NCI-H2196 treated with DMSO at 0.1 percent for 48 hours (cell line): Measurements from ENCODE around the gene LRRC46.

Experiments
- DNase-seq: peaks from one replicate; lab custom pipeline; 2025; ENCODE audit not compliant: unreplicated experiment; lab: John Stamatoyannopoulos, UW

Gene LRRC46

DNA sequence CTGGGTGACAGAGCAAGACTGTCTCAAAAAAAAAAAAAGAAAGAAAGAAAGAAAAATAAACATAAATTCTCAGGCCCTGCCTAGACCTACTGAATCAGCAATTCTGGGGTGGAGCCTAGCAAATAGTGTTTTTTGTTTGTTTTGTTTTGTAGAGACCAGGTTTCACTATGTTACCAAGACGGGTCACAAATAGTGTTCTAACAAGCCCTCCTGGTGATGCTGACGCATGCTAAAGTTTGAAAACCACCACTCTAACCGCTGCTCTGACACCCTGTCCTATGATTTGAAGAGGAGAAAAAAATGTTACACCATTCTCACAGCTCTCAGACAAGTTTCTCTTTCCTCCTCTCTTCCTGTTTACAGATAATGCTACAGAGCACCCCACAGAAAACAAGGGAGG, 1.6 kb upstream of the LRRC46 start:
- DNase-seq = no peak

DNA sequence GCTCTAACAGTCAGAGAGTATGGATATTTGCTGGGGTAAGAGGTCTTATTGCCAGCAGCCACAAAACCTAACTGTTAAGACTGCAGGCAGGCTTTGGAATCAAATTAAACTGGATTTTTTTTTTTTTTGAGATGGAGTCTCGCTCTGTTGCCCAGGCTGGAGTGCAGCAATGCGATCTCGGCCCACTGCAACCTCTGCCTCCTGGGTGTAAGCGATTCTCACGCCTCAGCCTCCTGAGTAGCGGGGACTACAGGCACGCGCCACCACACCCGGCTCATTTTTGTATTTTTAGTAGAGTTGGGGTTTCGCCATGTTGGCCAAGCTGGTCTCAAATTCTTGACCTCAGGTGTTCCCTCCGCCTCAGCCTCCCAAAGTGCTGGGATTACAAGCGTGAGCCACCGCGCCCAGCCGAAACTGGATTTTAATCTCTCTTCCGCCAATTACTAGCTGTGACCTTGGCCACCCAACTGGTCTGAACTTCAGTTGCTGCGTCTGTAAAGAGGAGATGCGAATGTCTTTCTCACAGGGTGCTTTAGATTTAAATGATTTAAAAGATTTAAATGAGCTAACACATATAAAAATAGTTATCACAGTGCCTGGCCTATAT, 971 bp upstream of the LRRC46 start:
- no peak for DNase-seq

DNA sequence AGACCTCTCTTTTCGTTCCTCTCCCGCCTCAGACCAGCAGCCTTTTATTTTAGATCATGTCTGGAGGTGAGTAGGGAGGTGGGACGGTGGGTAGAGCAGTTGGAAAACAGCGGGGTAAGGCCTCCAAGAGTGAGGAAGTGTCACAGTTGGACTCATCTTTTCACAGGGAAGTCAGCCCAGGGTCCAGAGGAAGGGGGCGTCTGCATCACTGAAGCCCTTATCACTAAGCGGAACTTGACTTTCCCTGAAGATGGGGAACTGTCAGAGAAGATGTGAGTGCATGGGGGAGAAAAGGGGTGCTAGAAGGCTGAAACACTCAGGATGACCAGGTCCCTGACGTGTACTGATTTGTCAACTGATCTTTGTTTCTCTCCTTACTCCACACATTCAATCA, 461 bp downstream of the LRRC46 start:
- no peak for DNase-seq

DNA sequence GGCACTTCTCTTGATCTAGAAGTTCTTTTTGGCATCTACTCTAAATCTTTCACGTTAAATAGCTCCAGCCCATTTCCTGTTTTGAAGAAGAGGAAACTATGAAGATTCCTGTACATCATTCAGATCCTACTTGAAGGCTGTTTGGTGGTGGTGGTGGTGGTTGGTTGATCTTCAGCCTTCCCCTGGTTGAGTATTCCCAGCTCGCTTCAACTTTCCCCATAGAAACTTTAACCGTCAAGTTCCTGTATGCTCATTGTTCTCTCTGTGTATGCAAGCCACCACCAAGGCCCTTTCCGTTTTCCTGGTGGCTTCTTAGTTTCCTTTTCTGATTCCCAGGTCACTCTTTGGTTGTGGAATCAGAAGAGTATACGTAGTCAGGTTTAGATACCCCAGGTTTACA, 3.3 kb downstream of the LRRC46 start:
- DNase-seq = no peak

DNA sequence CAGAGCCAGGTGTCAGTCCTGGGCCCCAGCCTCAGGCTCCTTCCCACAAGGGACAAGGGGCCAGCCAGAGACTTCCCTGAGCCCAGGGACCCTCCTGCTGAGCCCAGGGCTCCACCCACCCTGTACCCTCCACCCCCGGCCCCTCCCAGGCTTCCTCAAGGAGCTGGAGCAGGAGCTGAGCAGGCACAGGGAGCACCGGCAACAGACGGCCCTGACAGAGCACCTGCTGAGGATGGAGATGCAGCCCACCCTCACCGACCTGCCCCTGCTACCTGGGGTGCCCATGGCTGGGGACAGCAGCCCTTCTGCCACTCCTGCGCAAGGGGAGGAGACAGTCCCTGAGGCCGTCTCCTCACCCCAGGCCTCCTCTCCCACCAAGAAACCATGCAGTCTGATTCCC, 5.1 kb downstream of the LRRC46 start:
- DNase-seq = no peak

DNA sequence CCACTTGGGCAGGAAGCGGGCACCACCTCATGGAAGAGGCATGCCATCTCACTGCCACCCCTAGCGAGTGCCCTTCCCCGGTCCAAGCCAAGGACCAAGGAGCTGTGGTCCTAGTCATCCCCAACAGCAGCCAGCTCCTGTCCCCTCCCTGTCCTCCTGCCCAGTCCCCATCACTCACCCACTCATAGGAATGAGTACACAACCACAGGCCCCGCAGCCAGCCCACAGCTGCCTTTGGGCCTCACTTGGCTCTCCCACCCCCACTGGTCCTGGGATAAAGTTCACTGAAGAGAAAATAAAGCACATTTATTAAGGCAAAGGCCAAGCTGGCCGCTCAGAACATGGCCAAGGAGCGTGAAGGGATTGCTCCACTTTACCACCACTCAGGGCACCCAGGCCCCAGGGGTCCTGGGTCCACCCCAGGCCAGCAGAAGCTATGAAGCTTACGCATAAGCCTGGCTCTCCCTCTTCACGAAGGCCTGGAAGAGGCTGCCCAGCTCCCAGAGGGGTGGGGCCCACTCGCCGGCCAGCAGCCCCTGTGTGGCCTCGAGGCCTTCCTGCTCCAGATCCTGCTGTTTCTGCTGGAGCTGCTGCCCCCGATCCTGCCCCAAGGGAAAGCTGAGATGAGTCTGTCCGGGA, 6.0 kb downstream of the LRRC46 start:
- no peak for DNase-seq

DNA sequence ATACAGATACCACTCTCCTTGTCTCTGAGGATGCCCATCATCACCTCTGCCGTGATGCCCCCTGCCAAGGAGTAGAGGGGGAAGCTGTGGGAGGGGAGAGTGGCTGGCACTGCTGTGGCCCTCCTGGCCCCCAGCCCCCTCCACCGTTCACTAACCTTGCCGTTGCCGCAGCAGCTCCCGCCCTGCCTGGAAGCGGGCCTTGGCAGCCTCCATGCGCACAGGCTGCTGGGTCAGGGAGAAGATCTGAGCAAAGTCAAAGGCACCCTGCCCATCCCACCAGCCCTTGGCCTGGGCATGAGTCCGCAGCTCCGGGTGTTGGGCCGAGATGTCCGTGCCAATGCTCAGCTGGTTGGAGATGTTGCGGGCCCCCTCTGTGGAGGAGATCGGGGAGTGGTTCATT, 7.2 kb downstream of the LRRC46 start:
- DNase-seq = no peak

DNA sequence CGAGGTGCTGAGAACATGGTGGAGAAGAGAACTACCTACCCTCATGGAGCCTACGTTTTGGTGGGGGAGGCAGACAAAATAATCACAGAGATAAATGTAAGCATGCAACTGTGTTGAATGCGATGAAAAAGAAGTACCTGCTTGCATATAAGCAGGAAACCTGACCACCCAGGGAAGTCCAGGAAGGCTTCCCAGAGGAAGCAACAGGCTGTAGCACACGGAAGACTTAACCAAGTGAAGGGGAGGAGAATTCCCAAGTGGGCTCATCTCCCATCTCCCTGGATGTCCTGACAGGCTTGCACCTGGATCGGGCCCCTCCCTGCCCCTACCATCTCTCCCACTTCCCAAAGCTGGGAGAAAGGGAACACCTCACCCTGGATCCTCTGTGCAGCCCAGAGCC, 7.6 kb downstream of the LRRC46 start:
- DNase-seq = no peak

DNA sequence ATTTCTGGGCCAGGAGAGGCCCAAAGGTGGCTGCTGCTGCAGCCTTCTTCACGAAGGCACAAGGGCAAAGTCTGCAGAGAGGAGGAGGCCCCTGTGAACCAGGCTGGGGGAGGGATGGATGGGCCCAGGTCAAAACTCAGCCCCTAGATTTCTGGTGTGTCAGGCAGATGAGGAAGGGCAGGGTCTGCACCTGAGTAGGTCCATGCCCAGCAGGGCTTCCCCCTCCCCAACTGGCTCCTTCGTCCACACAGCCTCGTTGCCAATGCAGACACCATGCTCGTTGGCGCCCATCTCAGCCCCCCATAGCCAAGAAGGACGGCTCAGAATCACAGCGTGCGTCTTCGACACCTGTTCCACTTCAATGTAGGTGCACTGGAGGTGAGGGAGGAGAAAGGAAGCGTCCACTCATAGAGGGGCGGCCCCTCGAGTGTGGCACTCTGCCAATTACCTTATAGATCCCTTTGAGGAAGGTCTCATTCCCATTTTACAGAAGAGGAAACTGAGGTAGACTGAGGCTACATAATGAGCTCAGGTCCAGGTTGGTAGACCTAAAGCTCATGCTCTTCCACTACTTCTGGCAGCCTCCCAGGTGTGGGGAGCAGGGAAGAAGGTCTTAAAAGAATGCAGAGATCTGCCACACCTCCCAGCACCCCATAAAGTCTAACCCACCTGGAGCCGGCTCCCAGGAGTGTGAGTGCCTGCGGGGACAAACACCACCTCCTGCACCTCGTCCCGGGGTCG, 8.7 kb downstream of the LRRC46 start:
- DNase-seq = no peak

DNA sequence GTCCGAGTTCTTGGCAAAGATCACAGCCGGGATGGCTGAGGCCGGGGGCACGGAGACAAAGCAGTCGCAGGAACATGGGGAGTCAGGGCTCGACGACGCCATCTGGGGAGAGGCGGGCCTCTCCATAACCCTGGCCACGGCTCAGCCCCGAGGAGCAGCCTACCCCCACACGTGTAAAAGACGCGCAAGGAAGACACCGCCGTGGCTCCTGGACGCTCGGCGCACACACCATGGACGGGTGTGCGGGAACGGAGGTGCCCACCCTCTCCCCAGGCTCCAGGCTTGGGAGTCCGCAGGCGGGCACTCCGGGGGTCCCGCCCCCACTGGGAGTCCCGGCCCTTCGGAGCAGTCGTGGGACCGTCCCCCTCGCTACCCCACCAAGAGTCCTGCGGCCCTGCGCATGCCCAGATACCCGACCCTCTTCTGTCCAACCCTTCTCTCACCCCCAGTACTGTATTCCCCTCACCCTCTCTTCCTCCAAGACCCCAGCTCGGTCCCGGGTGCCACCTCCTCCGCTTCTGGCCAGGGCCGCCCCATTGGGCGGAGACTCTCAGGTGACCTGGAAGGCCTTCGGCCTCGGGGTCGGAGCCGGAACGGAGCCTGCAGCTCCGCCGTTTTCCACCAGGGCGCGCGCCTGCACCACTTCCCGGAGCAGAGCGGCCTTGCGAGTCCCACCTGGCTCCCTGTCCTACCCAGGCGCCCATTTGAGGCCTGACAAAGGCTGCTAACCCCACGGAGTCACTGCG, 9.4 kb downstream of the LRRC46 start, which contains the start of gene SCRN2:
Gene SCRN2, minus strand, starts transcription at position 532 of the 746 bp plus-strand sequence. Its CDS starts 430 bp downstream, at position 102.
- DNase-seq = peak; percentile 72

DNA sequence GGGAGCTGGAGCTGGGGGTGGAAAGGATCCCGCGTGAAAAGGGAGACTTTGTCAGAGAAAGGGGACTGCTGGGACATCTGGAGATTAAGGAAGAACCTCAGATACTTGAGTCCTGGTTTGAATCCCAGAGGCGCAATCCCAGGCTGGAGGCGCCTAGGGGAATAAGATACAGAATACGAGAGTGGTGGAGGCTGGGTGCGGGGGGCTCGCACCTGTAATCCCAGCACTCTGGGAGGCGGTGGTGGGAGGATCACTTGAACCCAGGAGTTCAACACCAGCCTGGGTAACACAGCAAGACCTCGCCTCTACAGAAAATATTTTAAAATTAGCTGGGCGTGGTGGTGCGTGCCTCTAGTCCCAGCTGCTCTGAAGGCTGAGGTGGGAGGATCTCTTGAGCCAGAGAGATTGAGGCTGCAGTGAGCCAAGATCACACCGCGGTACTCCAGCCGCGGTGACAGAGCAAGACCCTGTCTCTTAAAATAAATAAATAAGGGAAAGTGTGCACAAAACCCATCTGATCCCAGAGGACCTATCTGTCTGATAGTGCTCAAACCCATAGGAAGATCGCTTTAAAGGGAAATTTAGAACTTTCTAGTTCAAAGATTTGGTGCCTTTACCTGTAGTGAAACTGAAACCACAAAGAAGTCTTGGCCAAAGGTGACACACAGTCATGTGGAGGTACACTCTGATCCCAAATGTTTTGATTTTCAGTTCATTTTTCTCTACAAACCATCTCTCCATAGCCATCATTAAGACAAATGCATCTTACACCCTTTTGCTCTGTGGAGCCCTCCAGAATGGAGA, 10.2 kb downstream of the LRRC46 start:
- DNase-seq = no peak

DNA sequence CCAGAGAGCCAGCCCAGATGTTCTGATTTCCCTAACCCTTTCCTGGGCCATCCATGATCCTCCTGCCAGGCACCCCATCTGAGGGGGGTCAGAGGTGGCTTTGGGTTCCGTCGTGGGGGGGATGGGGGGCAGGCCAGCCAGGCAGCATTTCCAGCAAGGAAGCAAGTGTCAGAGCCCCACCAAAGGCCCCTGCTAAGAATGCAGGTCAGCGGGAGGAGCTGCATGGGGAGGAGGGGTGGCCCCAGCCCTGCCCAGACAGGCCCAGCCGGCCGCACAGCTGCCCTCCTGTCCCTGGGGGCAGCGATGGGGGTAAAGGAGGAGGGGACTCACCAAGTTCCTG, 11.9 kb downstream of the LRRC46 start:
- no peak for DNase-seq

DNA sequence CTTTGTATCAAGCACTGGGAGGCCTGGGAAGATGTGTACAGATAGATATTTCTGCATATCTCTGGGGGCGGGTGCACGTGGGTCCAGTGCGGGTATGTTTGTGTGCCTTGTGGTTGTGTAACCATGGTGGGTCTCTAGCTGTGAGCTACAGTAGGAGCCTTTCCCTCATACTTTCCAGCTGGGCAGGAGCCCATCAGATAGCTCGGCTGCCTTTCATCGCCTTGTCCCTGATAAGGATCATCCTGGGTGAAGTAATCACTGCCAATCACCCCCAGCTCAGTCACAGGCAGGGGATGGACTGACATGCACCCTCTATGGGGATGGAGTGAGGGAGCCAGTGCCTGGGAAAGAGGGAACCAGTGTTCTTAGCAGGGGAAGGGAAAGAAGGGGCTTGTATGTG, 12.8 kb downstream of the LRRC46 start:
- DNase-seq = no peak

DNA sequence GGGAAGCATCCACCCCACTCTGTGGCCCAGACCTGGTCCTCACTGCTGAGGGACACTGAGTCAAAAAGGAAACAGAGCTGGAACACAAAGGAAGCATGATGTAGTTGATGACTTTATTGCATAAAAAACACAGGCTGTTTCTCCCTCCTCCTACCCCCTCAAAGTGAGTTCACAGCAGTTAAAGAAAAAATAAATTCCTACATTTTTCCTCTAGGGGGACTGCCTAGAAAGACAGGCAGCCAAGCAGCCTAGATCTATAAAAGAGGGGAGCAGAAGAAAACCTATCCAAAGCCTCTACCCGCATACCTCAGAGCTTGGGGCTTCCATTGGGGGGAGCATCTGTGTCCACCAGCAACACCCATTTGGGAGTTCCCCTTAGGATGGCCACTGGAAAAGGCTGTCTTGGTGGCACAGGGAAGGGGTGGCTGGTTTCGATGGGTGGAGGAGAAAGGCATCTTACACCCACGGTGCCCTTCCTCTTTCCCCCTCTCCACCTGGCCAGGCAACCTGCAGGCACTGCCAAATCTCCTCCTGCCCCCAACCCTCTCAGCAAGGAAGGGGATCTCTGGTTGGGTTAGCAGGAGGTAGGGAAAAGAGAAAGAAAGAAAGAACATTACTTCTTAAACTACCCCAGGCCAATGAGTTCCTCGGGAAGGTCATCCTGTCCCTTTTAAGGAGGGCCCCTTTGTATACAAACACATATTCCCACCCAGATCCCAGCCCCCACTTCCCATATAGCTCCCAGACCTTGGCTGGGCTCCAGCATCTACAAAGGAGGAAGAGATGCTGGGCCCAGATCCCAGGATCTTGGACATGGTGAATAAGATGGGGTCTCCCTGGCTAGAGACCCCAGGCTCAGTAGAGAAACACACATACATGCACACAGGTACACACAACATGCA, 13.6 kb downstream of the LRRC46 start:
- no peak for DNase-seq

DNA sequence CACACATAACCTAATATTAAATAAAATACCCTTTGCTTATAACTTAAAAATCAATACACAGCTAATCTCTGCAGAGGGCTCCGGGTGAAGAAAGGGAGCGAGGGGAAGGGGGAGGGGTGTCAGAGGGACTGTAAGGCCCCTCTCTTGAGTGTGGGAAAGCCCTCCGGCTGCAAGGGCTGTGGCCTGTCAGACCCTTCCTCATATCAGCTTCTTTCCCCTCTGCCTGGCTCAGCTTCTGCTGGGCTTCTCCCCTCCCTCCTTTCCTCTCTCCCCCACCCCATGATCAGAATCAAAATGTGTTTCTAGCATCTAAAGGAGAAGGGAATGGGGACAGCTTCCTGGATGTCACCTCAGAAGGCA, 14.2 kb downstream of the LRRC46 start:
- no peak for DNase-seq

DNA sequence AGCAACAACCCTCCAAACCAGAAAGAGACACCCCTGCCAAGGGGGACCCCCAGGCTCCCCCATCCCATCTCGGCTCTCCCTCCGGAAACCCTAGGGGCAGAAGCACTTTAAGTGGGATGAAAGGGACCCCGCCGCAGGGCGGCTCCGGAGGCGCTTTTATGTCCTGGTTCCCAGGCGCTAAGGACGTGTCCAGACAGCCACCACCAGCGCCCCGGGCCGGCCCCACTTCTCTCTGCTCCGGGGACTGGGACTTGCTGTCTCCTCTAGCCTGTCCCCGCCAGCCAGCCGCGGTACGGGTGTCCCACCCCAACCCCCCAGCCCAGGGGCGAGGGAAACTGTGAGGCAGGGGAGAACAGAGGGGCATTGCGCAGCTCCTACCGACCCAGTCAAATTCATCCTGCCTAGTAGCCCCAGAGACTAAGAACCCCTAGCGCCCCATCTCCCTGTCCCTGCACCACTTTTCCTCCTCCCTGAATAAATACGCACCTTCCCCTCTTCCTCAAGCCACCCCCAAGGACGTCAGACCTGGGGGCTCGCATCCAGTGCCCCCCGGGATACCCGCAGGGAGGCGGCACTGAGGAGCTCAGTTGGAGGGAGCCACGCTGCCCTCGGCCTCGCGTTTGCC, 15.4 kb downstream of the LRRC46 start:
- no peak for DNase-seq

DNA sequence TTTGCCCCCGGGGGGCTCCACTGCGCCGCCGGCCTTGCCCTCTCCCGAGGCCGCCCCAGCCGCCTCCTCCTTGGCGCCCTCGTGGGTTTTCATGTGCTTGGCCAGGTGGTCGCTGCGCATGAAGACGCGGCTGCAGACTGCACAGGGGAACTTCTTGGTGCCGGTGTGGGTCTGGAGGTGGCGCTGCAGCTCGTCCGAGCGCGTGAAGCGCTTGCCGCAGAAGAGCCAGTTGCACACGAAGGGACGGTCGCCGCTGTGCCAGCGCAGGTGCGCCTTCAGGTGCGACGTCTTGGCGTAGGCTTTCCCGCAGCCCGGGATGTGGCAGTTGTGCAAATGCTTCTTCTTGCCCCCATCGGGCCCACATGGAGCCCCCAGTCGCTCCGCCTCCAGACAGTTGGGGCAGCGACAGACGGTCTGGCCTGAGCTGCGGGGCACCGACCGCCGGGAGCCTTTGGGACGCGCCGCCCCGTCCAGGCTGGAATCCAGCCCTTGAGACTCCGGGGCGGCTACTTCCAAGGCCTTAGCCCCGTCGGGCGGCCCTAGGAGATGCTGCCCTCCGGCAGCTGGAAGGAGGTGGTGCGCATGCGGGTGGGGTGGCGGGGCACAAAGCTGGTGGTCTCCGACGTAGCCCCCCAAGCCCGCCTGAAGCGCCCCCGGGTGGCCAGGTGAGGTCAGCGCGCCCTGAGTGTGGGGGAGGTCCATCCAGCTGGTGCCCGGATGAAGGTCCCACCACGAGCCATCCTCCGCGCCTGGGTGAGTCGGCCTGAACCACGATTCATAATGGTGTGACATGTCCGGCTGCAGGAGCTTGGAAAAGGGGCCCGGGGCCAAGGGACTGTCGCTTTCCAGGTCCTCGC, 16.1 kb downstream of the LRRC46 start:
- DNase-seq = no peak

DNA sequence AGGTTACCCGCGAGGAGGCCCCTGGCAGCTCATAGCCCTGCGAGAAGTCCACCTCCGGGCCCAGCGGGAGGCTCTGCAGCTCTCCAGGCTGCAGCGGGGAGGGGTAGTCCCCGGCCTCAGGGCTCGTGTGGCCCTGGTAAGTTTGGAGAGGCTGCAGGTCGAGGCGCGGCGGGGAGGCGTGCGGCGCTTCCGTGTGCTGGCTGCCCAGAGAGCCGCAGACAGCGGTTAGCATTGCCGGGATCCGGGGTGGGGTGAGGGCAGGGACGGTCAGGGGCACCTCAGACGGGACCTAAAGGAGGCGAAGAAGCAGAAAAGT, 16.7 kb downstream of the LRRC46 start:
- DNase-seq = no peak

DNA sequence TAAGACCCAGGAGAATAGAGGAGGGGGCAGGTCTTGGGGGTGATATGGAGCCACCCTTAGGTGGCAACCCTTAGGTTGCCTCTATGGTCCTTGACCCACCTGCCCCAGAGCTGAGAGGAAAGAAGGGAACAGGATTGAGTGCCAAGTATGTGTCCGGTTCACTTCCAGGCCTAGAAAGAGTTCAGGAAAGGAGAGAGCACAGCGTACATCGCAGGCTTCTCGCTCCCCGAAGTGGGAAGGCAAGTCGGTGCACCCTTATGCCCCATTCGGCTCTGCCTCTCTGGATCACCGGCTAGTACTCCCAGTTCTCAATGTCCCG, 18.9 kb downstream of the LRRC46 start:
- no peak for DNase-seq
